H1 (cell line): Measurements from ENCODE around the gene NECTIN1. TPM values are rescaled to one million over a fixed set of nuclear protein-coding genes. Genes with fewer than 3 reads are reported as not detected.

Experiments used
- EP300 ChIP-seq, 2 experiments: IDR thresholded peaks; 1 replicate in 1 of 2; 2 replicates in 1 of 2; pipeline ENCODE4 v1.6.1; 2011 to 2012; ENCODE audit warnings: low read depth in 2 of 2, low read length in 2 of 2, mild to moderate bottlenecking in 2 of 2, borderline replicate concordance in 1 of 2, inconsistent platforms in 1 of 2, moderate library complexity in 1 of 2
- HDAC2 ChIP-seq, 2 experiments: fragments of 300-600 bp in 1 of 2; sonication (generic) in 1 of 2; IDR thresholded peaks; 2 replicates each; pipeline ENCODE4 v1.6.1; 2011 to 2012; ENCODE audit warnings: low read depth in 2 of 2, low read length in 2 of 2, mild to moderate bottlenecking in 2 of 2, moderate library complexity in 2 of 2, borderline replicate concordance in 1 of 2, inconsistent platforms in 1 of 2
- JUND ChIP-seq: IDR thresholded peaks from 2 replicates; pipeline ENCODE4 v1.6.1; 2011; ENCODE audit warnings: mild to moderate bottlenecking, improper control_type of control experiment, low read length
- RBBP5 ChIP-seq: IDR thresholded peaks from 2 replicates; pipeline ENCODE4 v1.7.1; 2012; ENCODE audit warnings: low read depth, mild to moderate bottlenecking, inconsistent platforms, low read length, moderate library complexity, borderline replicate concordance
- SIN3A ChIP-seq, 2 experiments: IDR thresholded peaks in 1 of 2; conservative IDR thresholded peaks in 1 of 2; 2 replicates each; pipeline ENCODE4 v1.6.1; 2011 to 2012; ENCODE audit warnings: low read length in 2 of 2, improper control_type of control experiment in 1 of 2, low read depth in 1 of 2, mild to moderate bottlenecking in 1 of 2
- polyA plus RNA-seq, 7 experiments: library from polyadenylated mRNA; depleted of rRNA in 3 of 7; stranded (reverse) in 5 of 7; unstranded in 2 of 7; fragments of >200 nt in 5 of 7; fragments of 200-250 nt in 2 of 7; gene quantifications; 1 replicate in 5 of 7; 2 replicates in 1 of 7; 4 replicates in 1 of 7; pipeline versions ENCODE4 v1.2.1 to v1.2.3, GENCODE V29; 2011 to 2013; ENCODE audit warnings: missing spikeins in 2 of 7, mixed read lengths in 2 of 7
- total RNA-seq: library from RNA; stranded (reverse); fragmentation: NEBNext Ultra II Directional; extraction: Animal tissue kit (Norgen Biotek cat#: 25700); gene quantifications from 2 replicates; pipeline ENCODE4 v1.2.1, GENCODE V29; 2021

Gene NECTIN1
- total and polyA plus RNA-seq, 2 of the 8 experiments (the other 6 are each of a cell fraction or from before 2014, with no cell fraction given), result 43.2 to 97.7 TPM

- TF ChIP-seq EP300 (IDR thresholded peaks at IDR 0.05; ENCODE audit: borderline replicate concordance in 1 of 2, low read depth in 2 of 2, low read length in 2 of 2) (0 out of 3 replicates have a peak, but pooled peaks of 1 of the 2 experiments have one; percentile 8), HDAC2 (IDR thresholded peaks at IDR 0.05; ENCODE audit: borderline replicate concordance in 1 of 2, low read depth in 2 of 2, low read length in 2 of 2) (no peak), RBBP5 (peak; percentile 41; the same call in 1 of the 2 replicates), JUND (no peak), SIN3A (conservative IDR thresholded peaks at IDR 0.05 in 1 of 2, IDR thresholded peaks at IDR 0.05 in 1 of 2; ENCODE audit: low read depth in 1 of 2, low read length in 2 of 2) (peak; percentile 26 to 85; a peak in 3 of 4 replicates)
Observed at GRCh38 chr11:119728651-119729580, at the start of gene NECTIN1 (continued).
